Measurements from ENCODE around the gene NAPG. TPM values are rescaled to one million over a fixed set of nuclear protein-coding genes. Genes with fewer than 3 reads are reported as not detected.
"Not testable (repeated sequence)": the region's sequence is repeated elsewhere in the genome, so short reads cannot be mapped to it uniquely, and the experiment has no call there.

The NAPG gene
- total RNA-seq, 2 experiments from 2014 or later, result 28.7 to 29.8 TPM

DNA sequence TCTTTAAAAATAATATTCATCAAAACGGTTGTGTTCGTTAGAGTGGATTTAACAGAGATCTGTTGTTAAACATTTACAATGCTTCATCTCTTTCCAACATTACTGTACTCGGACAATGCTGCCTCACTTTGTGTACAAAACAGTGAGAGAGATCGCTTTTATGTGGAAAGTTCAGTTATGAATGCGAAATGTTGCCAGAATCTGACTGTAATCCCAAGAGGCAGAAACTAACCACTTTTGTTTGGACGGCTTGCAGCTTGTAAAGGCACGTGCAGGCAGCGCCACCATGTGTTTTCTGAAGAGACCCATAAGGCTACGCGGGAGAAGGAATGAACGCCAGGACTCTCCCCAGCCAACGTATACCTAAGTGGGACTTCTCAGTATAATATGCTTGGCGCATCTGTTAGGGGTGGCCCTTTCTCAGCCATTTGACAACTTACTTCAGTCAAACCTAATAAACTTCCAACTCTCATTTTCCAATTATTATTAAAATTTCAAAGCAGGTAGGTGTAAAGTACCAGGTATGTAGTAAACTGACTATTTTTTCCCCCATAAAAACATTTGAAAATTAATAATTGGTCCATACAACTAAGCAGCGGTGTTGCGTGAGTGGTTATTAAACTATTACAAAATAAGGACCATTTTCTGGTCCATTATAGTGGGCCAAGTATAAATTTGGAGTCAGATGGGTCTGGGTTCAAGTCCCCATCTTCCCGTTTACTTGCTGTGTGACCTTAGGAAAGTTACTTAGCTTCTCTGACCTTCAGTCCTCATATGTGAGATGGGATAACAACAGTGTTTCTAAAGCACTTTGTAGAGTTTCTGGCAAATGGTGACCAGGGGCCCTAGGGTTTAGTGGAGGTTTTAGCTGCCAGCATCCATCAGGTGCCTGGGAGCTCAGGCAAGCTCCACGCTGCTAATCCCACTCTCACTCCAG, 5.6 kb upstream of the NAPG start:
- Mint-ChIP-seq H3K4me3 (no peak overlapping the region), H3K27me3 (peaks cover 26% of the 10 kb centered on the region), H3K36me3 (no peaks in the 10 kb centered on the region), H3K27ac (no peak overlapping the region), H3K9me3 (no peaks in the 10 kb centered on the region), H3K4me1 (peaks cover 11% of the 10 kb centered on the region)
- peak; percentile 39 for DNase-seq
- POLR2A ChIA-PET, result no interaction called here
- ATAC-seq (ENCODE audit: low read depth), result peak; percentile 91

DNA sequence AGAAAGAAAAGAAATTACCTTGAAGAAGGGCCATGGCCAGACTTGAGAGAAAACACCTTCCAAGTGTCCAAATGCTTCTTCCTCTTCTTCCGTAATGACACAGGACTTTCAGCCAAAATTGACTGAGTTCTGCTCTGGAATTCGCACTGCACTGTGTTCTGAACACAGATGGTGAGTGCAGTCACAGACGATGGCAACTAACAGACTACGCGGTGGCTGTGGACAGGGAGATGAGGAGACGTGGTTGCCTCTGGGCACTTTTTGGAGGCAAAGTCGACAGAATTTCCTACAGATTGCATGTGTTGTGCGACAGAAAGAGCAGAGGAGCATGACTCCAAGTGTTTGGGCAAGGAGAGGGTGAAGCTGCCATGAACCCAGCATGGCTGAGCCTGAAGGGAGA, 4.3 kb upstream of the NAPG start:
- Mint-ChIP-seq H3K27me3 (peaks cover 21% of the 10 kb centered on the region), H3K27ac (no peak overlapping the region), H3K4me1 (peaks cover 9% of the 10 kb centered on the region), H3K36me3 (no peaks in the 10 kb centered on the region), H3K9me3 (no peaks in the 10 kb centered on the region), H3K4me3 (no peak overlapping the region)
- ATAC-seq (ENCODE audit: low read depth) (no peak), DNase-seq (no peak)
- POLR2A ChIA-PET, result no interaction called here

- Mint-ChIP-seq H3K9me3 (no peaks in the 10 kb centered on the region), H3K27ac (no peak overlapping the region), H3K36me3 (no peaks in the 10 kb centered on the region), H3K4me1 (peaks cover 17% of the 10 kb centered on the region), H3K27me3 (peaks cover 21% of the 10 kb centered on the region), H3K4me3 (no peak overlapping the region)
- no peak for DNase-seq
- ATAC-seq (ENCODE audit: low read depth), result no peak
- POLR2A ChIA-PET, result no interaction called here
Measured at GRCh38 chr18:10522574-10522973, 3.3 kb upstream of the NAPG start.

GRCh38 chr18:10523544-10523943, 2.3 kb upstream of the NAPG start:
- no peak overlapping the region for H3K4me3 Mint-ChIP-seq
- H3K36me3 Mint-ChIP-seq, result no peaks in the 10 kb centered on the region
- ATAC-seq (ENCODE audit: low read depth), result no peak
- no peak overlapping the region for H3K27ac Mint-ChIP-seq
- POLR2A ChIA-PET, result no interaction called here
- H3K27me3 Mint-ChIP-seq, result peaks cover 17% of the 10 kb centered on the region
- peaks cover 23% of the 10 kb centered on the region for H3K4me1 Mint-ChIP-seq
- DNase-seq, result no peak
- no peaks in the 10 kb centered on the region for H3K9me3 Mint-ChIP-seq

DNA sequence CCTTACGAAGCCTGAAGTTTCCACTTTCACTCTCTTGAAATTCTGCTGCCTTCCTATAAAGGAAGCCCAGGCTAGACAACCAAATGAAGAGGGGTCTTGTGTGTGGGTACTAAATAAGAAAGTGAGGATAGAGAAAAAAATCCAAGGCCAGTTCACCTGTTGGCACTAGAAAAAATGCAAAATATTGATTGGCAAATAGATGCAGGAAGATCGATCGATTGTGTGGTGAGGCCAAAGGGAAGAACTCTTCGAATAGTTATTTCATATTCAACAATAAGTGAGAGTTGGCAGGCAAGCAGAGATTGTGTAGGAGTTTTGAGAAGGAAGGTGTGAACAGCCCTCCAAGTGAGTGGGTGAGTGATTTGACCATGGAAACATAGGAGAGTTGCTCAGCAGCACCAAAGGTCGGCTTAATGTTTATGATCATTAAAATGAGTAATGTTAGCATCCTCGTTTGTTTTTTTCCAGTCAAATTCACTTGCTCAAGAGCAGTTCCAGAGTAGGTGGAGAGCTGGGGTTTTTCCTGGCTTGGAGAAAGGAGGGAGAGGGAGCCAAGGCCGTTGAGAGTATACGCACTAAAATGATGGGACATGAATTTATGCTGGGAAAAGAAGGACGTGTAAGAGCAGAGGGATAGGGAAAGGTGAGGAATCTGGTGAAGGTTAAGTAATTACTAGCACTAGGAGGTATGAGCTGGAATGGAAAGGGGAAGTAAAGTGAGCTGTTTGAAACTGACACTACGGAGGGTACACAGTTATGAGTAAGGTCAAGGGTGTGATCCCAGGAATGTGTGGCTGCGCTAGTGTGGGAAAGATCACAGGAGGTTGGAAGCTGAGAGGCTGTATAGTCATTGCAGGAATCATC, 1.1 kb upstream of the NAPG start:
- Mint-ChIP-seq H3K36me3 (no peaks in the 10 kb centered on the region), H3K27ac (no peak overlapping the region), H3K4me3 (peak overlapping the region; percentile 98), H3K27me3 (peaks cover 6% of the 10 kb centered on the region), H3K4me1 (peaks cover 22% of the 10 kb centered on the region), H3K9me3 (no peaks in the 10 kb centered on the region)
- DNase-seq (no peak), ATAC-seq (ENCODE audit: low read depth) (no peak)
- POLR2A ChIA-PET, result interaction anchor here (1.4 kb wide), 1 partner anchor 10 kb away, joined by 3 read pairs; no protein-coding TSS in a partner anchor

GRCh38 chr18:10525371-10525691, 496 bp upstream of the NAPG start:
- ATAC-seq (ENCODE audit: low read depth) (no peak), DNase-seq (no peak)
- H3K4me1 Mint-ChIP-seq, result peaks cover 26% of the 10 kb centered on the region
- peak overlapping the region; percentile 19 for H3K27ac Mint-ChIP-seq
- H3K36me3 Mint-ChIP-seq, result peaks cover 3% of the 10 kb centered on the region
- H3K27me3 Mint-ChIP-seq, result peaks cover 4% of the 10 kb centered on the region
- H3K4me3 Mint-ChIP-seq, result peak overlapping the region; percentile 98
- POLR2A ChIA-PET, result interaction anchor here (0.7 to 1.4 kb wide), 3 partner anchors 10 to 610 kb away, joined by 3 to 4 read pairs (median 3); no protein-coding TSS in a partner anchor
- no peaks in the 10 kb centered on the region for H3K9me3 Mint-ChIP-seq

DNA sequence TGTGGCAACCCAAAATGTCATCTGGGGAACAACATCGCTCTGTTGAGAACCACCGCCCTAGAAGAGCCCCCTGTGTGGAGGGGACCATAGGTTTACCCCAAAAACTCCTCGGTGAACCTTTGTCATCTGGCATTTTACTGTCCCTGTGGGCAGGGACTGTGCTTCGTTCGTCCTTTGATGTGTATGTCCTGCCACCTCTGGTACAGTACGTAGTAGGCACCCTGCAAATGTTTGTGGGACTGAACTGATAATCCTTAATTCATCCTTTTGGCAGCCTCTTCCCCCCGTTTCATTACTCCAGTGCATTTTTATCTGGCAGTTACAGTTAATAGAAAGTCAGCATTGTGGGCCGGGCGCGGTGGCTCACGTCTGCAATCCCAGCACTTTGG, 728 bp downstream of the NAPG start:
- DNase-seq (no peak), ATAC-seq (ENCODE audit: low read depth) (no peak)
- H3K9me3 Mint-ChIP-seq, result no peaks in the 10 kb centered on the region
- peaks cover 3% of the 10 kb centered on the region for H3K27me3 Mint-ChIP-seq
- peak overlapping the region; percentile 90 for H3K27ac Mint-ChIP-seq
- H3K4me1 Mint-ChIP-seq, result peaks cover 32% of the 10 kb centered on the region
- H3K4me3 Mint-ChIP-seq, result peak overlapping the region; percentile 93
- H3K36me3 Mint-ChIP-seq, result peaks cover 4% of the 10 kb centered on the region
- POLR2A ChIA-PET, result no interaction called here

GRCh38 chr18:10528439-10528838, 2.6 kb downstream of the NAPG start:
- Mint-ChIP-seq H3K36me3 (peaks cover 6% of the 10 kb centered on the region), H3K27me3 (no peaks in the 10 kb centered on the region), H3K27ac (no peak overlapping the region), H3K4me1 (peaks cover 34% of the 10 kb centered on the region), H3K4me3 (peak overlapping the region; percentile 14), H3K9me3 (no peaks in the 10 kb centered on the region)
- POLR2A ChIA-PET, result no interaction called here
- DNase-seq (no peak), ATAC-seq (ENCODE audit: low read depth) (no peak)

- Mint-ChIP-seq H3K27ac (peak overlapping the region; percentile 75), H3K9me3 (no peaks in the 10 kb centered on the region), H3K4me3 (no peak overlapping the region), H3K4me1 (peaks cover 30% of the 10 kb centered on the region), H3K27me3 (no peaks in the 10 kb centered on the region), H3K36me3 (peaks cover 10% of the 10 kb centered on the region)
- POLR2A ChIA-PET, result no interaction called here
- ATAC-seq (ENCODE audit: low read depth) (no peak), DNase-seq (no peak)
Measured at GRCh38 chr18:10530002-10530401, 4.2 kb downstream of the NAPG start.

DNA sequence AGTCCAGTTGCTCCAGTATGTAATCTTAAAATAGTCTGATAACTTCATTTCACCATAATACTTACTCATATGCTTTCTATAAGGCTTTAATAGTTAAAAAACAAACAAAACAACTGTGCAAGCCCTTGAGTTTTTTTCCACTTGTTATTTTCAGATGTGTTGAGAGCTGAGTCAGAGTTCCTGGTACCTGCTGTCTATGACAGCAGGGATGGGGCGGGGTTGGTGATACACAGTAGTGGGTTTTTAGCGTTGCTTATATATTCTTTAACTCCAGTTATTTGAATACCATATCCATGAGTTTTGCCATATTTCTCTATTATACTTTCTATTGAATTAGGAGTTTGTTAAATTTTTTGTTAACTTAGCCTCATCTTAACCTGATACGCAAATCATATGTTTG, 5.0 kb downstream of the NAPG start:
- Mint-ChIP-seq H3K4me1 (peaks cover 29% of the 10 kb centered on the region), H3K27ac (no peak overlapping the region), H3K27me3 (no peaks in the 10 kb centered on the region), H3K4me3 (no peak overlapping the region), H3K36me3 (peaks cover 12% of the 10 kb centered on the region), H3K9me3 (no peaks in the 10 kb centered on the region)
- DNase-seq, result no peak
- POLR2A ChIA-PET, result no interaction called here
- no peak for ATAC-seq (ENCODE audit: low read depth)

- H3K27me3 Mint-ChIP-seq, result no peaks in the 10 kb centered on the region
- ATAC-seq (ENCODE audit: low read depth) (no peak), DNase-seq (no peak)
- H3K9me3 Mint-ChIP-seq, result no peaks in the 10 kb centered on the region
- POLR2A ChIA-PET, result no interaction called here
- H3K36me3 Mint-ChIP-seq, result peaks cover 14% of the 10 kb centered on the region
- no peak overlapping the region for H3K27ac Mint-ChIP-seq
- H3K4me3 Mint-ChIP-seq, result no peak overlapping the region
- H3K4me1 Mint-ChIP-seq, result peaks cover 22% of the 10 kb centered on the region
Measured at GRCh38 chr18:10533111-10533510, 7.3 kb downstream of the NAPG start.

GRCh38 chr18:10536280-10536679, 10.5 kb downstream of the NAPG start:
- ATAC-seq (ENCODE audit: low read depth), result no peak
- Mint-ChIP-seq H3K27me3 (no peaks in the 10 kb centered on the region), H3K4me3 (no peak overlapping the region), H3K27ac (no peak overlapping the region), H3K36me3 (peaks cover 19% of the 10 kb centered on the region), H3K4me1 (peaks cover 4% of the 10 kb centered on the region), H3K9me3 (no peaks in the 10 kb centered on the region)
- POLR2A ChIA-PET, result no interaction called here
- DNase-seq, result no peak

GRCh38 chr18:10537765-10538164, 11.9 kb downstream of the NAPG start:
- DNase-seq (no peak), ATAC-seq (ENCODE audit: low read depth) (no peak)
- Mint-ChIP-seq H3K4me3 (no peak overlapping the region), H3K9me3 (no peaks in the 10 kb centered on the region), H3K27ac (no peak overlapping the region), H3K4me1 (peaks cover 2% of the 10 kb centered on the region), H3K36me3 (peaks cover 26% of the 10 kb centered on the region), H3K27me3 (no peaks in the 10 kb centered on the region)
- POLR2A ChIA-PET, result no interaction called here

- peaks cover 29% of the 10 kb centered on the region for H3K36me3 Mint-ChIP-seq
- H3K4me3 Mint-ChIP-seq; H3K27ac Mint-ChIP-seq; POLR2A ChIA-PET; DNase-seq; H3K27me3 Mint-ChIP-seq; H3K4me1 Mint-ChIP-seq; H3K9me3 Mint-ChIP-seq; ATAC-seq (ENCODE audit: low read depth): not testable (repeated sequence)
Measured at GRCh38 chr18:10539124-10539523, 13.3 kb downstream of the NAPG start.

Measured in activated naive CD8-positive, alpha-beta T cell treated with anti-CD3 and anti-CD28 coated beads, Interleukin-2, amount 10 ng/mL, durations not matched to agents 7 days and 5 days (primary cell).